ENCODE results near the gene CMTM5. TPM values are rescaled to one million over a fixed set of nuclear protein-coding genes. Genes with fewer than 3 reads are reported as not detected.
A peak's percentile ranks its signal among the peaks of the same experiment; 100 is the strongest.
"Not testable (repeated sequence)": the region's sequence is repeated elsewhere in the genome, so short reads cannot be mapped to it uniquely, and the experiment has no call there.

CMTM5 gene
- total RNA-seq, 1 donor from 2014 or later: not detected

- TF ChIP-seq POLR2A (IDR thresholded peaks at IDR 0.05) (no peak), CTCF (IDR thresholded peaks at IDR 0.05) (no peak), POLR2AphosphoS5 (IDR thresholded peaks at IDR 0.05; ENCODE audit: insufficient read depth in 1 of 2, low read depth in 1 of 2) (no peak)
- intact Hi-C loops (cut with DNase I): no loop called here
- H3K4me1 ChIP-seq: no peaks in the 10 kb centered on the region
- H3K27me3 ChIP-seq: no peaks in the 10 kb centered on the region
- H3K36me3 ChIP-seq: no peaks in the 10 kb centered on the region
- no peak overlapping the region for H3K27ac ChIP-seq
- H3K9me3 ChIP-seq: no peaks in the 10 kb centered on the region
- no peak for DNase-seq (ENCODE audit: extremely low spot score in 2 of 2)
- H3K4me3 ChIP-seq: no peak overlapping the region
Observed at GRCh38 chr14:23421594-23421993, 44.7 kb downstream of the CMTM5 start.

- Histone ChIP-seq H3K27ac (no peak overlapping the region), H3K27me3 (no peaks in the 10 kb centered on the region), H3K9me3 (no peaks in the 10 kb centered on the region), H3K36me3 (no peaks in the 10 kb centered on the region), H3K4me1 (no peaks in the 10 kb centered on the region), H3K4me3 (no peak overlapping the region)
- TF ChIP-seq CTCF (IDR thresholded peaks at IDR 0.05) (no peak), POLR2A (IDR thresholded peaks at IDR 0.05) (no peak), POLR2AphosphoS5 (IDR thresholded peaks at IDR 0.05; ENCODE audit: insufficient read depth in 1 of 2, low read depth in 1 of 2) (no peak)
- DNase-seq (ENCODE audit: extremely low spot score in 2 of 2): no peak
- intact Hi-C loops (cut with DNase I): no loop called here
Observed at GRCh38 chr14:23423657-23424056, 46.8 kb downstream of the CMTM5 start.

GRCh38 chr14:23425169-23425568 is 48.3 kb downstream of the CMTM5 start:
- no peak for DNase-seq (ENCODE audit: extremely low spot score in 2 of 2)
- H3K4me1 ChIP-seq: no peaks in the 10 kb centered on the region
- H3K27ac ChIP-seq: no peak overlapping the region
- TF ChIP-seq POLR2AphosphoS5 (IDR thresholded peaks at IDR 0.05; ENCODE audit: insufficient read depth in 1 of 2, low read depth in 1 of 2) (no peak), CTCF (IDR thresholded peaks at IDR 0.05) (no peak), POLR2A (IDR thresholded peaks at IDR 0.05) (no peak)
- H3K9me3 ChIP-seq: no peaks in the 10 kb centered on the region
- intact Hi-C loops (cut with DNase I): no loop called here
- no peaks in the 10 kb centered on the region for H3K36me3 ChIP-seq
- no peaks in the 10 kb centered on the region for H3K27me3 ChIP-seq
- no peak overlapping the region for H3K4me3 ChIP-seq

GRCh38 chr14:23425798-23426197 is 49.0 kb downstream of the CMTM5 start:
- intact Hi-C loops (cut with DNase I); DNase-seq (ENCODE audit: extremely low spot score in 2 of 2); H3K9me3 ChIP-seq; H3K36me3 ChIP-seq; H3K4me3 ChIP-seq; H3K27ac ChIP-seq; H3K27me3 ChIP-seq; H3K4me1 ChIP-seq: not testable (repeated sequence)

- Histone ChIP-seq H3K9me3 (no peaks in the 10 kb centered on the region), H3K36me3 (no peaks in the 10 kb centered on the region), H3K27me3 (no peaks in the 10 kb centered on the region), H3K27ac (no peak overlapping the region), H3K4me3 (no peak overlapping the region), H3K4me1 (no peaks in the 10 kb centered on the region)
- TF ChIP-seq POLR2AphosphoS5 (IDR thresholded peaks at IDR 0.05; ENCODE audit: insufficient read depth in 1 of 2, low read depth in 1 of 2) (no peak), CTCF (IDR thresholded peaks at IDR 0.05) (no peak), POLR2A (IDR thresholded peaks at IDR 0.05) (no peak)
- intact Hi-C loops (cut with DNase I): no loop called here
- DNase-seq (ENCODE audit: extremely low spot score in 2 of 2): no peak
Observed at GRCh38 chr14:23428686-23429495, 52.0 kb downstream of the CMTM5 start.

MicroRNAs within 50 kb of the gene (microRNA counts, 767-probe panel; counts per million panel counts)
- 238 to 261 counts per million in 2 donors for microRNA hsa-miR-208a
- microRNA hsa-miR-208b: 238 to 261 counts per million in 2 donors

Small RNA genes lying within 50 kb of the gene (microRNA-seq; reads per million reads assigned to microRNA genes)
- gene MIR208A (ENCODE audit: borderline number of aligned reads, borderline replicate concordance) (not detected), gene MIR208B (ENCODE audit: borderline number of aligned reads, borderline replicate concordance) (16.8 reads per million, percentile 29 among the genes with 10 or more reads in this experiment)

Small RNA genes lying within 50 kb of the gene (small RNA-seq; reads per million reads assigned to genes)
- gene MIR208A (not detected), gene MIR208B (not detected)

Other genes starting within 250 kb of the CMTM5 start
- gene SLC7A8, start 193.4 kb upstream of the CMTM5 start, total RNA-seq: 68.5 TPM
- not detected for gene RNF212B, start 139.1 kb upstream of the CMTM5 start, total RNA-seq
- gene HOMEZ, start 90.9 kb upstream of the CMTM5 start, total RNA-seq: 13.5 TPM
- 8.6 TPM for gene PPP1R3E, start 74.2 kb upstream of the CMTM5 start, total RNA-seq
- gene BCL2L2, start 70.2 kb upstream of the CMTM5 start, total RNA-seq: 31.7 TPM
- gene PABPN1, start 55.6 kb upstream of the CMTM5 start, total RNA-seq: 66.0 TPM
- gene SLC22A17, start 24.2 kb upstream of the CMTM5 start, total RNA-seq: 37.8 TPM
- 32.4 TPM for gene EFS, start 11.9 kb upstream of the CMTM5 start, total RNA-seq
- not detected for gene IL25, start 4.2 kb upstream of the CMTM5 start, total RNA-seq
- gene MYH6, start 31.2 kb downstream of the CMTM5 start, total RNA-seq: not detected
- not detected for gene MYH7, start 58.6 kb downstream of the CMTM5 start, total RNA-seq
- 47.1 TPM for gene NGDN, start 92.7 kb downstream of the CMTM5 start, total RNA-seq
- gene ZFHX2, start 174.7 kb downstream of the CMTM5 start, total RNA-seq: 0.74 TPM
- 15.0 TPM for gene THTPA, start 179.2 kb downstream of the CMTM5 start, total RNA-seq
- 122 TPM for gene AP1G2, start 190.7 kb downstream of the CMTM5 start, total RNA-seq
- 10.6 TPM for gene JPH4, start 201.7 kb downstream of the CMTM5 start, total RNA-seq